GM23248 (cell line): Measurements from ENCODE around the gene WNT5B. TPM values are rescaled to one million over a fixed set of nuclear protein-coding genes. Genes with fewer than 3 reads are reported as not detected.
A peak's percentile ranks its signal among the peaks of the same experiment; 100 is the strongest.

ENCODE experiments used
- DNase-seq: peaks from one replicate; pipeline ENCODE4 v3.0.0-alpha.2; 2015
- H2AFZ ChIP-seq: fragments of 200-600 bp; sonication (generic); 2 replicates; pipeline ENCODE4 v1.6.1; 2016; ENCODE audit warnings: antibody characterized with exemption
- H3F3A ChIP-seq: fragments of 200-600 bp; sonication (generic); 2 replicates; pipeline ENCODE4 v1.6.1; 2016; ENCODE audit warnings: mild to moderate bottlenecking, antibody characterized with exemption, mixed run types; ENCODE audit not compliant: insufficient read depth
- H3K27ac ChIP-seq: fragments of 200-600 bp; sonication (generic); 2 replicates; pipeline ENCODE4 v1.5.1; 2016; ENCODE audit warnings: mild to moderate bottlenecking
- H3K27me3 ChIP-seq: fragments of 200-600 bp; sonication (generic); replicated peaks from 2 replicates; pipeline ENCODE4 v1.6.1; 2016; ENCODE audit warnings: mild to moderate bottlenecking; ENCODE audit not compliant: insufficient read depth
- H3K36me3 ChIP-seq: fragments of 200-600 bp; sonication (generic); 2 replicates; pipeline ENCODE4 v1.6.1; 2016; ENCODE audit warnings: low read depth, mild to moderate bottlenecking
- H3K4me1 ChIP-seq: fragments of 200-600 bp; sonication (generic); 2 replicates; pipeline ENCODE4 v1.6.1; 2016; ENCODE audit warnings: mild to moderate bottlenecking; ENCODE audit not compliant: insufficient read depth
- H3K4me2 ChIP-seq: fragments of 200-600 bp; sonication (generic); one replicate; pipeline ENCODE4 v1.6.1; 2016; ENCODE audit warnings: mild to moderate bottlenecking; ENCODE audit not compliant: unreplicated experiment
- H3K4me3 ChIP-seq: fragments of 200-600 bp; sonication (generic); 2 replicates; pipeline ENCODE4 v1.5.1; 2016; ENCODE audit warnings: mild to moderate bottlenecking
- H3K79me2 ChIP-seq: fragments of 200-600 bp; sonication (generic); 2 replicates; pipeline ENCODE4 v1.6.1; 2016; ENCODE audit warnings: mild to moderate bottlenecking; ENCODE audit not compliant: insufficient read depth
- H3K9ac ChIP-seq: fragments of 200-600 bp; sonication (generic); 2 replicates; pipeline ENCODE4 v1.6.1; 2016; ENCODE audit warnings: mild to moderate bottlenecking
- H3K9me2 ChIP-seq: fragments of 200-600 bp; sonication (generic); 2 replicates; pipeline ENCODE4 v1.6.1; 2016; ENCODE audit warnings: mixed run types, mild to moderate bottlenecking, moderate library complexity; ENCODE audit not compliant: insufficient read depth
- H3K9me3 ChIP-seq: fragments of 200-600 bp; sonication (generic); one replicate; pipeline ENCODE4 v1.6.1; 2017; ENCODE audit warnings: low read depth
- H4K20me1 ChIP-seq: fragments of 200-600 bp; sonication (generic); 2 replicates; pipeline ENCODE4 v1.6.0; 2016; ENCODE audit not compliant: insufficient read depth
- EZH2 ChIP-seq: fragments of 200-600 bp; sonication (generic); IDR thresholded peaks from 2 replicates; pipeline ENCODE4 v1.6.1; 2018; ENCODE audit warnings: antibody characterized with exemption, mild to moderate bottlenecking; ENCODE audit not compliant: insufficient read depth, poor library complexity, severe bottlenecking
- EZH2phosphoT487 ChIP-seq: fragments of 200-600 bp; sonication (generic); IDR thresholded peaks from 2 replicates; pipeline ENCODE4 v1.6.1; 2018; ENCODE audit warnings: antibody characterized with exemption, moderate library complexity, mild to moderate bottlenecking, low read depth; ENCODE audit not compliant: insufficient read depth
- WGBS, 2 experiments: methylation state at CpG; one replicate each; pipeline ENCODE4 v1.1.6; 2015 to 2017; ENCODE audit warnings: low lambda C conversion rate in 2 of 2, low coverage in 1 of 2; ENCODE audit errors: missing lambda C conversion rate in 2 of 2; 5-methylcytosine and 5-hydroxymethylcytosine counted together
- in situ Hi-C: fragments of 300-500 bp; cut with MboI; formaldehyde crosslinking; loops from 2 replicates; pipeline ENCODE4 v1.15.0; 2020
- polyA plus RNA-seq: library from polyadenylated mRNA; unstranded; fragments of >200 nt; fragmentation: Nextera tagmentation; extraction: Ambion mirVana; gene quantifications from 2 replicates; pipeline ENCODE4 v1.2.1, GENCODE V29; 2016
- total RNA-seq: library from RNA; depleted of rRNA; stranded (reverse); fragments of >200 nt; shearing (Covaris generic); gene quantifications from 2 replicates; pipeline ENCODE4 v1.2.3, GENCODE V29; 2014

WNT5B gene
- total and polyA plus RNA-seq, 2 experiments from 2014 or later = 50.1 to 505 TPM

DNA sequence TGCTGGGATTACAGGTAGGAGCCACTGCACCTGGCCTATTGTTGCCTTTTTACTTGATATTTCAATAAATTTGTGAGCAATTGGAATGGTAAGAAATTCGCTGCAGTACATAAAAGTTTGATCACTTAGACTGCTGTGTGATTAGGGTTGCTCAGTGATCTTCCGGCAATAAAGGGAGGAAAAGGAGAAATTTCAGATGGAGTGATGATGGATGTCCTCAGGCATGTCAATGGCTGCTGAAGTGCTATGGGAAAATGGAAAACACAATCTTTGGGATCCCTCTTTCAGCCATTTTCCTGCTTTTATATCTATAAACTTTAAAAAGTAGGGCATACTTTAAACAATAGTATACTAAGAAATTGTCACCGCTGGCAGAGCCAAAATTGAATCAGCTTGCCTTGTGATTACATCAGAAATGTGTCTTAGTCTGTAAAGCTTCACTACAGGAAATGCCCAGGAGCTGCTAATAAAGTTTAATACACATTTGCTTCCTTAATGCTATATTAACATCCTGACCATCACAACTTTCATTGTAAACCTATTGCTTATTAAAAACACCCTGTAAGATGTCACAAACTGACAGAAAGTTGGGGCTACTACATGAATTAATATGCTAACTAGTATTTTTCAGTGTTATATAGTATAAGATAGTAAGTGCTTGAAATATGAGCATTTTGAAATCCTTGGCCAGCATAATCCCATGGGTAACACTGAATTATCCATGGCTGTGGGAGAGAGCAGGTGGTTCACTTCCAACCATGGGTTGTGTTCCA lies 20.9 kb upstream of the WNT5B start:
- 76% methylated on average over 3 of the region's 3 CpGs for WGBS, 2 experiments
- Histone ChIP-seq H3K4me2 (peak overlapping the region; percentile 63), H3K27me3 (no peaks in the 10 kb centered on the region), H3K9ac (peak overlapping the region; percentile 58), H3K9me2 (no peaks in the 10 kb centered on the region), H3K27ac (peak overlapping the region; percentile 90), H3K4me1 (peaks cover 71% of the 10 kb centered on the region), H4K20me1 (no peaks in the 10 kb centered on the region), H2AFZ (no peak overlapping the region), H3K79me2 (peaks cover 83% of the 10 kb centered on the region), H3F3A (peaks cover 88% of the 10 kb centered on the region), H3K36me3 (no peaks in the 10 kb centered on the region), H3K4me3 (no peak overlapping the region), H3K9me3 (no peaks in the 10 kb centered on the region)
- in situ Hi-C loops = no loop called here
- TF ChIP-seq EZH2phosphoT487 (no peak), EZH2 (no peak)
- DNase-seq = peak; percentile 80

- peak overlapping the region; percentile 58 for H3K9ac ChIP-seq
- in situ Hi-C loops = no loop called here
Measured at GRCh38 chr12:1608713-1609119, 20.3 kb upstream of the WNT5B start.

GRCh38 chr12:1610072-1610643 lies 18.9 kb upstream of the WNT5B start:
- peak overlapping the region; percentile 90; the same call in 1 of the 2 replicates for H3K27ac ChIP-seq
- H3K4me1 ChIP-seq = peaks cover 68% of the 10 kb centered on the region
- H3K9me3 ChIP-seq = no peaks in the 10 kb centered on the region
- H3K9me2 ChIP-seq = no peaks in the 10 kb centered on the region
- WGBS, 2 experiments = 90 to 91% methylated on average over 7 of the region's 7 CpGs
- H3K79me2 ChIP-seq = peaks cover 88% of the 10 kb centered on the region
- in situ Hi-C loops = no loop called here
- H3K4me2 ChIP-seq = no peak overlapping the region
- no peak overlapping the region for H2AFZ ChIP-seq
- TF ChIP-seq EZH2phosphoT487 (no peak), EZH2 (no peak)
- DNase-seq = no peak
- H3K9ac ChIP-seq = no peak overlapping the region
- 0 out of 2 replicates have a peak, but pooled peaks cover 2% of the 10 kb centered on the region for H4K20me1 ChIP-seq
- 0 out of 2 replicates have a peak, but pooled peaks cover 3% of the 10 kb centered on the region for H3K36me3 ChIP-seq
- H3K4me3 ChIP-seq = no peak overlapping the region
- H3K27me3 ChIP-seq = no peaks in the 10 kb centered on the region
- peaks cover 93% of the 10 kb centered on the region for H3F3A ChIP-seq

More at GRCh38 chr12:1608713-1609119, 20.3 kb upstream of the WNT5B start:
- no peaks in the 10 kb centered on the region for H3K36me3 ChIP-seq
- 22 to 26% methylated on average over 5 of the region's 5 CpGs for WGBS, 2 experiments
- no peaks in the 10 kb centered on the region for H4K20me1 ChIP-seq
- no peaks in the 10 kb centered on the region for H3K27me3 ChIP-seq
- no peaks in the 10 kb centered on the region for H3K9me2 ChIP-seq
- TF ChIP-seq EZH2 (no peak), EZH2phosphoT487 (no peak)
- H3K4me2 ChIP-seq = peak overlapping the region; percentile 63
- H3K4me1 ChIP-seq = peaks cover 73% of the 10 kb centered on the region
- H3K9me3 ChIP-seq = no peaks in the 10 kb centered on the region
- H3K79me2 ChIP-seq = peaks cover 83% of the 10 kb centered on the region
- H3K4me3 ChIP-seq = no peak overlapping the region
- peak overlapping the region; percentile 90 for H3K27ac ChIP-seq
- H3F3A ChIP-seq = peaks cover 88% of the 10 kb centered on the region
- H2AFZ ChIP-seq = no peak overlapping the region
- DNase-seq = peak; percentile 63

GRCh38 chr12:1611803-1612572 lies 17.0 kb upstream of the WNT5B start:
- in situ Hi-C loops = no loop called here
- peak overlapping the region; percentile 89 for H3K4me2 ChIP-seq
- H3K27me3 ChIP-seq = no peaks in the 10 kb centered on the region
- peak overlapping the region; percentile 26; the same call in 1 of the 2 replicates for H2AFZ ChIP-seq
- H3F3A ChIP-seq = peaks cover 88% of the 10 kb centered on the region
- peak; percentile 95 for DNase-seq
- no peaks in the 10 kb centered on the region for H3K9me3 ChIP-seq
- TF ChIP-seq EZH2 = no peak
- no peak for TF ChIP-seq EZH2phosphoT487
- 0 out of 2 replicates have a peak, but pooled peaks cover 3% of the 10 kb centered on the region for H4K20me1 ChIP-seq
- H3K9me2 ChIP-seq = no peaks in the 10 kb centered on the region
- H3K4me1 ChIP-seq = peaks cover 54% of the 10 kb centered on the region
- H3K9ac ChIP-seq = peak overlapping the region; percentile 76
- WGBS, 2 experiments = 10% methylated on average over 13 of the region's 13 CpGs
- peak overlapping the region; percentile 65 for H3K4me3 ChIP-seq
- H3K27ac ChIP-seq = peak overlapping the region; percentile 90
- peaks cover 98% of the 10 kb centered on the region for H3K79me2 ChIP-seq
- H3K36me3 ChIP-seq = 0 out of 2 replicates have a peak, but pooled peaks cover 8% of the 10 kb centered on the region
